ENCODE results near the gene GABBR2. TPM values are rescaled to one million over a fixed set of nuclear protein-coding genes. Genes with fewer than 3 reads are reported as not detected.

The GABBR2 gene
- total RNA-seq, 1 experiment from 2014 or later = not detected

GRCh38 chr9:98369896-98370295, 338.8 kb downstream of the GABBR2 start:
- peaks cover 17% of the 10 kb centered on the region for H3K9me3 ChIP-seq (ENCODE audit: low read depth, low read length, poor library complexity, severe bottlenecking)
- H3K4me1 ChIP-seq (ENCODE audit: insufficient read depth, low read length, poor library complexity, severe bottlenecking) = no peaks in the 10 kb centered on the region
- ChIA-PET POLR2A (ENCODE audit: low non-redundant PET) (no interaction called here), CTCF (no interaction called here)
- H3K27me3 ChIP-seq (replicated peaks; ENCODE audit: insufficient read depth, low read depth, low read length, poor library complexity) = peaks cover 8% of the 10 kb centered on the region
- no peak for DNase-seq (ENCODE audit: low spot score)
- H3K27ac ChIP-seq (ENCODE audit: low read depth, low read length, poor library complexity, severe bottlenecking) = no peak overlapping the region
- no TSS peak for BruUV-seq (replicated peaks)
- H3K36me3 ChIP-seq (ENCODE audit: insufficient read depth, low read length, poor library complexity, severe bottlenecking) = no peaks in the 10 kb centered on the region
- intact Hi-C loops (cut with micrococcal nuclease; ENCODE audit: unreplicated experiment) = no loop called here
- no peak overlapping the region for H3K4me3 ChIP-seq (ENCODE audit: low read depth, low read length, poor library complexity, severe bottlenecking)
- TF ChIP-seq CTCF (conservative IDR thresholded peaks at IDR 0.05; ENCODE audit: low read depth, low read length) (no peak), EZH2 (IDR thresholded peaks at IDR 0.05; ENCODE audit: borderline replicate concordance, low read depth, low read length, poor library complexity, severe bottlenecking) (no peak)

- CTCF ChIA-PET = no interaction called here
- TF ChIP-seq EZH2 (IDR thresholded peaks at IDR 0.05; ENCODE audit: borderline replicate concordance, low read depth, low read length, poor library complexity, severe bottlenecking) (no peak), CTCF (conservative IDR thresholded peaks at IDR 0.05; ENCODE audit: low read depth, low read length) (no peak)
- no peak overlapping the region for H3K4me3 ChIP-seq (ENCODE audit: low read depth, low read length, poor library complexity, severe bottlenecking)
- H3K36me3 ChIP-seq (ENCODE audit: insufficient read depth, low read length, poor library complexity, severe bottlenecking) = no peaks in the 10 kb centered on the region
- no peak overlapping the region for H3K27ac ChIP-seq (ENCODE audit: low read depth, low read length, poor library complexity, severe bottlenecking)
- POLR2A ChIA-PET (ENCODE audit: low non-redundant PET) = no interaction called here
- H3K4me1 ChIP-seq (ENCODE audit: insufficient read depth, low read length, poor library complexity, severe bottlenecking) = no peaks in the 10 kb centered on the region
- no TSS peak for BruUV-seq (replicated peaks)
- H3K27me3 ChIP-seq (replicated peaks; ENCODE audit: insufficient read depth, low read depth, low read length, poor library complexity) = peaks cover 8% of the 10 kb centered on the region
- no peak for DNase-seq (ENCODE audit: low spot score)
- intact Hi-C loops (cut with micrococcal nuclease; ENCODE audit: unreplicated experiment) = no loop called here
- peaks cover 18% of the 10 kb centered on the region for H3K9me3 ChIP-seq (ENCODE audit: low read depth, low read length, poor library complexity, severe bottlenecking)
Observed at GRCh38 chr9:98369471-98369870, 339.3 kb downstream of the GABBR2 start.

GRCh38 chr9:98369066-98369425, 339.7 kb downstream of the GABBR2 start:
- no peak for TF ChIP-seq CTCF (conservative IDR thresholded peaks at IDR 0.05; ENCODE audit: low read depth, low read length)
- no peak for TF ChIP-seq EZH2 (IDR thresholded peaks at IDR 0.05; ENCODE audit: borderline replicate concordance, low read depth, low read length, poor library complexity, severe bottlenecking)
- intact Hi-C loops (cut with micrococcal nuclease; ENCODE audit: unreplicated experiment) = no loop called here
- H3K27ac ChIP-seq (ENCODE audit: low read depth, low read length, poor library complexity, severe bottlenecking) = no peak overlapping the region
- no peaks in the 10 kb centered on the region for H3K4me1 ChIP-seq (ENCODE audit: insufficient read depth, low read length, poor library complexity, severe bottlenecking)
- BruUV-seq (replicated peaks) = no TSS peak
- POLR2A ChIA-PET (ENCODE audit: low non-redundant PET) = no interaction called here
- DNase-seq (ENCODE audit: low spot score) = no peak
- CTCF ChIA-PET = no interaction called here
- peaks cover 8% of the 10 kb centered on the region for H3K27me3 ChIP-seq (replicated peaks; ENCODE audit: insufficient read depth, low read depth, low read length, poor library complexity)
- no peak overlapping the region for H3K4me3 ChIP-seq (ENCODE audit: low read depth, low read length, poor library complexity, severe bottlenecking)
- peaks cover 18% of the 10 kb centered on the region for H3K9me3 ChIP-seq (ENCODE audit: low read depth, low read length, poor library complexity, severe bottlenecking)
- no peaks in the 10 kb centered on the region for H3K36me3 ChIP-seq (ENCODE audit: insufficient read depth, low read length, poor library complexity, severe bottlenecking)

Measured in A673 (cell line).